Measurements from ENCODE around the gene MTARC2. TPM values are rescaled to one million over a fixed set of nuclear protein-coding genes. Genes with fewer than 3 reads are reported as not detected.

The MTARC2 gene
- 10 to 100 TPM; 15.6 to 22.9 (median 20.5) TPM for total RNA-seq

DNA sequence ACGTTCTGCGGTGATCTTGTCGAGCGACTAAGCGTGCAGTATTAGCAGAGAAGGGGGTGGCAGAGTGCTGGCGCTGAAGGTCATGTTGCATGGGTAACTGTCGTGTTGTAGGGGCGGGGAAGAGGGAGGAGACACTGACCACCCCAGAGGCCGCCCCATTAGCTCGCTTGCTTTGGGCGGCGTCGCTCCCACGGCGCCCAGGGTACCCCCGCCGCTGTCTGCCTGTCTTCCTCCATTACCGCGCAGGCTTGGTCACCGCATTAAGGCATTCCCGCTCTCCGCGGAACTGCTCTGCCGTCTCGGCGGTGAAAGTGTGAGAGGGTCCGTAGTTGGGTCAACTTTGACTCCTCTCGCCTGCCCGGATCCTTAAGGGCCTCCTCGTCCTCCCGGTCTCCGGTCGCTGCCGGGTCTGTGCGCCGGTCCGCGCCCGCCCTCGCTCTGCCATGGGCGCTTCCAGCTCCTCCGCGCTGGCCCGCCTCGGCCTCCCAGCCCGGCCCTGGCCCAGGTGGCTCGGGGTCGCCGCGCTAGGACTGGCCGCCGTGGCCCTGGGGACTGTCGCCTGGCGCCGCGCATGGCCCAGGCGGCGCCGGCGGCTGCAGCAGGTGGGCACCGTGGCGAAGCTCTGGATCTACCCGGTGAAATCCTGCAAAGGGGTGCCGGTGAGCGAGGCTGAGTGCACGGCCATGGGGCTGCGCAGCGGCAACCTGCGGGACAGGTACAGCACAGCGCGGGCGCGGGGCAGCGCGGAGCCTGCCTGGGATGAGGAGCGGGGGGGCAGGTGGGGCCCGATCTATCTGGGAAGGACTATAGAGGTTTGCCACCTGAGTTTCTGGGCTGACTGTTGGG, at the start of gene MTARC2:
TSS of gene MTARC2 (plus strand) at position 234 of the 846 bp plus-strand sequence. CDS start at position 444, 210 bp downstream.
- TF ChIP-seq POLR2A (IDR thresholded peaks at IDR 0.05; ENCODE audit: low read depth), result peak; percentile 72
- no peak for TF ChIP-seq EP300 (IDR thresholded peaks at IDR 0.05)
- peak; percentile 89 to 97 for TF ChIP-seq POLR2AphosphoS5 (IDR thresholded peaks at IDR 0.05)
- Histone ChIP-seq H3K4me1 (peaks cover 36 to 61% (median 53%) of the 10 kb centered on the region in 4 donors), H3K27ac (replicated peaks in 1 of 4) (peak within 1 kb of the TSS; percentile 88 to 95 (median 94)), H3K9me3 (no peaks in the 10 kb centered on the region), H3K27me3 (no peaks in the 10 kb centered on the region), H3K4me3 (peak within 1 kb of the TSS; percentile 68 to 91 (median 84)), H3K36me3 (no peaks in the 10 kb centered on the region)
- intact Hi-C loops (cut with DNase I), result loop anchor here (10.0 kb wide), 1 partner anchor 474 kb away; the partner anchor contains the start of gene RAB3GAP2
- 5% methylated on average over 14 of the region's 77 CpGs for WGBS
- DNase-seq (ENCODE audit: extremely low spot score), result peak; percentile 94

- peak; percentile 47 for DNase-seq (ENCODE audit: extremely low spot score)
- no peaks in the 10 kb centered on the region for H3K27me3 ChIP-seq
- WGBS, result 79% methylated on average over 5 of the region's 5 CpGs
- TF ChIP-seq CTCF (IDR thresholded peaks at IDR 0.05), result no peak
- TF ChIP-seq POLR2A (IDR thresholded peaks at IDR 0.05; ENCODE audit: low read depth), result no peak
- TF ChIP-seq POLR2AphosphoS5 (IDR thresholded peaks at IDR 0.05), result no peak
- TF ChIP-seq EP300 (IDR thresholded peaks at IDR 0.05), result no peak
- H3K27ac ChIP-seq (replicated peaks in 1 of 4), result no peak overlapping the region
- peaks cover 0 to 17% (median 13%) of the 10 kb centered on the region in 4 donors for H3K36me3 ChIP-seq
- H3K4me1 ChIP-seq, result peaks cover 0 to 18% (median 10%) of the 10 kb centered on the region in 4 donors
- no peaks in the 10 kb centered on the region for H3K9me3 ChIP-seq
- no peak overlapping the region for H3K4me3 ChIP-seq
- intact Hi-C loops (cut with DNase I), result no loop called here
Measured at GRCh38 chr1:220698607-220699016, 49.5 kb upstream of the MTARC2 start.

DNA sequence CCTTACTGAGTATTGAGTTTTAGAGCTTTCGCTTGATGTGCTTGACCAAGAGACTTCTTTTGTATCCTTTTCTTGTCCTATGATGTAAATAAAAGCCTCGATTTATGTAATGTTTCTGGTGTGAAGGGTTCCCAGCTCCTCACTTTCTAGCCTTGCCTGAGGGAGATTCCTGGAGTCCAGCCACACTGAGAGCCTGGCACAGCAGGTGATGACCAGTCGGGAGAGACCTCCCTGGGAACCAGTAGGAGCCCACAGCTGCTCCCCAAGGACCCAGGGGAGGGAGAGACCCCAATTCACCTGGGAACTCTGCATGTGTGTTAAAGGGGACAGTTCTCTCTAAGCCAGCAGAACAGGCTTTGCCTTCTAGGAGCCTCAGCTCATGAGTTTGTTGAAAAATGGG, 49.1 kb upstream of the MTARC2 start:
- Histone ChIP-seq H3K27ac (replicated peaks in 1 of 4) (no peak overlapping the region), H3K9me3 (no peaks in the 10 kb centered on the region), H3K36me3 (peaks cover 0 to 17% (median 13%) of the 10 kb centered on the region in 4 donors), H3K27me3 (no peaks in the 10 kb centered on the region), H3K4me1 (peaks cover 0 to 18% (median 10%) of the 10 kb centered on the region in 4 donors), H3K4me3 (no peak overlapping the region)
- TF ChIP-seq CTCF (IDR thresholded peaks at IDR 0.05) (no peak), POLR2A (IDR thresholded peaks at IDR 0.05; ENCODE audit: low read depth) (no peak), POLR2AphosphoS5 (IDR thresholded peaks at IDR 0.05) (no peak), EP300 (IDR thresholded peaks at IDR 0.05) (no peak)
- DNase-seq (ENCODE audit: extremely low spot score), result no peak
- whole genome bisulfite sequencing, result 73% methylated on average over 3 of the region's 3 CpGs
- intact Hi-C loops (cut with DNase I), result no loop called here

DNA sequence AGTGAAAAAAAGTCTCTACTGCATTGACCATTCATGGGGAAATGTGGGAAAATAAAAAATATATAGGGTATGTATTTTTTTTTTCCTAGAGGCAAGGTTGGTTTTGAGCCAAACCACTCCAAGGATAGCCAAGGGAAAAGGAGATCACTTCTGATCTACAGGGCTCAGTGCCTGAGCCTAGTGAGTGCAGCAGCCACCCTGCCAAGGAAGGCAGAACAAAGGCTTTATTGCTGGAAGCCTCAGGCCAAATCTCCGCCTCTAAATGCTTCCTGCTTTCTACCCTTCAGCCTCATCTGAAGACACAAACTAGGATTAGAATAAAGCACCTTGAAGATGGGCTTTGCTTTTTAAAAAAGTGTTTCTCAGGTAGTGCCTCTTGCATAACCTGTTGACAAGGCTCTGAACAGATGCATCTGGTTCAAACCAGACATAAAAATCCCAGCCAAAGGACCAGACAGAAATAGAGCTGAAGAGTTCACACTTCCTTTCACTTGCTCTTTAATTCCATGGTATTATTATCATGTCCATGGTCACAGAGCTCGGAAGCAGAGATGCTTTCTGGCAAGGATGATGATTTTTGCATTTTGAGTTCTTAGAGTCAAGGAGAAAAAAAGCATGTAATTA, 47.5 kb upstream of the MTARC2 start:
- intact Hi-C loops (cut with DNase I), result no loop called here
- no peak for TF ChIP-seq POLR2A (IDR thresholded peaks at IDR 0.05; ENCODE audit: low read depth)
- no peak for TF ChIP-seq POLR2AphosphoS5 (IDR thresholded peaks at IDR 0.05)
- TF ChIP-seq EP300 (IDR thresholded peaks at IDR 0.05), result no peak
- TF ChIP-seq CTCF (IDR thresholded peaks at IDR 0.05), result no peak
- H3K27ac ChIP-seq (replicated peaks in 1 of 4), result no peak overlapping the region
- peaks cover 0 to 18% (median 10%) of the 10 kb centered on the region in 4 donors for H3K4me1 ChIP-seq
- peak; percentile 31 for DNase-seq (ENCODE audit: extremely low spot score)
- peaks cover 0 to 17% (median 13%) of the 10 kb centered on the region in 4 donors for H3K36me3 ChIP-seq
- H3K27me3 ChIP-seq, result no peaks in the 10 kb centered on the region
- 56% methylated on average over 2 of the region's 2 CpGs for WGBS
- no peaks in the 10 kb centered on the region for H3K9me3 ChIP-seq
- no peak overlapping the region for H3K4me3 ChIP-seq

- WGBS, result 87% methylated on average over 6 of the region's 6 CpGs
- peaks cover 0 to 15% (median 11%) of the 10 kb centered on the region in 4 donors for H3K36me3 ChIP-seq
Measured at GRCh38 chr1:220701974-220702373, 46.1 kb upstream of the MTARC2 start.

More at GRCh38 chr1:220701974-220702373, 46.1 kb upstream of the MTARC2 start:
- intact Hi-C loops (cut with DNase I), result no loop called here
- Histone ChIP-seq H3K27me3 (no peaks in the 10 kb centered on the region), H3K4me1 (peaks cover 0 to 18% (median 12%) of the 10 kb centered on the region in 4 donors), H3K9me3 (no peaks in the 10 kb centered on the region), H3K4me3 (no peak overlapping the region), H3K27ac (replicated peaks in 1 of 4) (no peak overlapping the region)
- no peak for TF ChIP-seq EP300 (IDR thresholded peaks at IDR 0.05)
- TF ChIP-seq POLR2AphosphoS5 (IDR thresholded peaks at IDR 0.05), result no peak
- no peak for TF ChIP-seq CTCF (IDR thresholded peaks at IDR 0.05)
- no peak for TF ChIP-seq POLR2A (IDR thresholded peaks at IDR 0.05; ENCODE audit: low read depth)
- DNase-seq (ENCODE audit: extremely low spot score), result peak; percentile 26

Measured in esophagus muscularis mucosa (tissue), 4 donors.